ENCODE data around the gene OR10H1. TPM values are rescaled to one million over a fixed set of nuclear protein-coding genes. Genes with fewer than 3 reads are reported as not detected.
"Not testable (repeated sequence)": the region's sequence is repeated elsewhere in the genome, so short reads cannot be mapped to it uniquely, and the experiment has no call there.

OR10H1 gene
- not detected for polyA plus RNA-seq (2013, experiment 1 of 2; ENCODE audit: insufficient read length)
- not detected for polyA plus RNA-seq (2013, experiment 2 of 2; ENCODE audit: insufficient read length)

- no peak for DNase-seq
Measured at GRCh38 chr19:15815306-15815705, at the start of gene OR10H1. TSS of gene OR10H1 (minus strand) at chr19:15815664. CDS start at chr19:15808037, 7,627 bp downstream.

DNA sequence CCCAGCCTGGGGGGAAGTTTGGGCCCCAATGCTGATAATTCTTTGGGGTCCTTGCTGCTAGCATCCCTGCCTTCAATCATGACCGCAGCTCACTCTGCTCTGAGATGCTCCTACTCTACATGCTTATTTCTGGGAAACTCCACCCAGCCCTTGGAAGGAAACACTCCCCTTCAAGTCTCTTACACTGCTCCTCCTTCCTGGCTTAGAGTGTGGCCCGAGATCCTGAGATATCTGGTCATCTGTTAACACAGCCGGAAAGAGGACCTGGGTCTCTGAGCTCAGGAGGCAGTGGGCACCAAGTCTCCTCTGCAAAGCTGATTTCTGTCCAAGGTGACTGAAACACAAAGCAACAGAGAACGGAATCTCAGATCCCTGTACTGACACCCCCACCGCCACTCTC is 49.4 kb upstream of the OR10H1 start:
- DNase-seq: no peak

- no peak for DNase-seq
Measured at GRCh38 chr19:15863272-15863671, 47.8 kb upstream of the OR10H1 start.

GRCh38 chr19:15862444-15862843 is 47.0 kb upstream of the OR10H1 start:
- no peak for DNase-seq

GRCh38 chr19:15860522-15860921 is 45.1 kb upstream of the OR10H1 start:
- DNase-seq: no peak

DNA sequence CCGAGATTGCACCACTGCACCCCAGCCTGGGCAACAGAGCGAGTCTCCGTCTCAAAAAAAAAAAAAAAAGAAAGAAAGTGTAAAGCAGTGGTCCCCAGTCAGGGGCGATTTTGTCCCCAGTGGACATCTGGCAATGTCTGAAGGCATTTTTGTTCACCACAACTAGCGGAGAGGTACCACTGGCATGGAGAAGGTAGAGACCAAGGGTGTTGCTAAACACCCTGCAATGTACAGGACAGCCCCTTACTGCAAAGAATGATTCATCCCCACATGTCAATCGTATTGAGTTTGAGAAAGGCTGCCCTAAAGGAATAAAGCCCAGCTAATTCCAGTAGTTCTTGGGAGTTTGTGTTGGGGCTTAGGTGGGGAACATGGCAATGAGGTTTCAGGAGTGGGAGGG is 43.7 kb upstream of the OR10H1 start:
- DNase-seq: no peak

DNA sequence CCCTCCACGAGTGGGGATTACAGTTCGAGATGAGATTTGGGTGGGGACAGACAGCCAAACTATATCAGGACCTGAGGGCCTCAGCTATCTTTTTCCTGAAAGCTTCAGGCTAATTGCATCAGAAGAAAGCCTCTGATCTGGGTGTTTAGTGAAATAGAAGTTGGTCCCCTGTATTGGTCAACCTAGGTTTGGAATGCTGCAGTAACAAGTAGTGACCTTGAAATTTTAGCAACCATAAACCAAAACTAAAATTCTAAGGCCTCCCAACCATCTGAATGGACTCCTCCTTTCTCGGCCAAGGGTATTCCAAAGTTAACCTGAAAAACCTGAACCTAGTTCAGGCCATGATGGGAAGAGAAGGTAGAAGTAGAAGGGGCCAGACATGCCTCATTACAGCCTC is 34.9 kb upstream of the OR10H1 start:
- no peak for DNase-seq

DNA sequence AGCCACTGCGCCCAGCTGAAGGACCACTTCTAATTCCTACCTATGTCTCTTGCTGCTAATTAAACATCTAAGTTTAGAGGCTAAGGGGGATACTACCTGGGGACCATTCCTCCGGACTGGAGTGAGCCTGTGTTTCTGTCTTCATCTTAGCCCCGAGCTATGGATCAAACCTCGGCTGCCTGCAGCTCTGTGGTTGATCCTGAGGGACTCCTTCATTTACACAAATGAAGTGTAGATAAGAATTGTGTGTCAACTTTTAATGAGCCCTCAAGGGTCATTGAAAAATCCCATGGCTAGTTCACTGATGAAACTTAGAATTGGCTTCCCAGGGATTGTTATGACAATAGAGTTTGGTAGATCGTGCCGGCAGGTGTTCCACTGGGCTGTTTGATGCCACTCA is 31.5 kb upstream of the OR10H1 start:
- no peak for DNase-seq

GRCh38 chr19:15843894-15844222 is 28.4 kb upstream of the OR10H1 start:
- not testable (repeated sequence) for DNase-seq

DNA sequence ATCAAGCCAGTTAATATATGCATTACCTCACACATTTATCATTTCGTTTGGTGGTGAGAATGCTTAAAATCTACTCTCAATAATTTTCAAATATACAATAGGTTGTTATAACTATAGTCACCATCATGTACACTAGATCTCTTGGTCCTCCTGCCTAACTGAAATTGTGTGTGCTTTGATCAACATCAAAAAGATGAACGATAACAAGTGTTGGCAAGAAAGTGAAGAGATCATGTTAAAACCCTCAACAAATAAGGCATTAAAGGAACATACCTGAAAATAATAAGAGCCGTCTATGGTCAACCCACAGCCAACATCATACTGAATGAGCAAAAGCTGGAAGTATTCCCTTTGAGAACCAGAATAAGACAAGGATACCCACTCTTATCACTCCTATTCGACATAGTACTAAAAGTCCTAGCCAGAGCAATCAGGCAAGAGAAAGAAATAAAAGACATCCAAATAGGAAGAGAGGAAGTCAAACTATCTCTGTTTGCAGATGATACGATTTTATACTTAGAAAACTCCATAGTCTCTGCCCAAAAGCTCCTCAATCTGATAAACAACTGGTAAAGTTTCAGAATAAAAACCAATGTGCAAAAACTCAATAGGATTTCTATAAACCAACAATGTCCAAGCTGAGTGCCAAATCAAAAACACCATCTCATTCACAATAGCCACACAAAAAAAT is 27.9 kb upstream of the OR10H1 start:
- DNase-seq: no peak

GRCh38 chr19:15841875-15842569 is 26.6 kb upstream of the OR10H1 start:
- DNase-seq: no peak

DNA sequence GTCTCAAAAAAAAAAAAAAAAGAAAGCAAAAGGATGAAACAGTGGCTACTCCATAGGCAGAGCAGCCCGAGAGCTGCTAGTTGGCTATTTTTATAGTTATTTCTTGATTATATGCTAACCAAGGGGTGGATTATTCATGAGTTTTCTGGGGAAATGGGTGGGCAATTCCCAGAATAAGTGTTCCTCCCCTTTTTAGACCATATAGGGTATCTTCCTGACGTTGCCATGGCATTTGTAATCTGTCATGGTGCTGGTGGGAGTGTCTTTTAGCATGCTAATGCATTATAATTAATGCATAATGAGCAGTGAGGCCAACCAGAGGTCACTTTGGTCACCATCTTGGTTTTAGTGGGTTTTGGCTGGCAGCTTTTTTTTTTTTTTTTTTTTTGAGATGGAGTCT is 25.4 kb upstream of the OR10H1 start:
- DNase-seq: no peak

DNA sequence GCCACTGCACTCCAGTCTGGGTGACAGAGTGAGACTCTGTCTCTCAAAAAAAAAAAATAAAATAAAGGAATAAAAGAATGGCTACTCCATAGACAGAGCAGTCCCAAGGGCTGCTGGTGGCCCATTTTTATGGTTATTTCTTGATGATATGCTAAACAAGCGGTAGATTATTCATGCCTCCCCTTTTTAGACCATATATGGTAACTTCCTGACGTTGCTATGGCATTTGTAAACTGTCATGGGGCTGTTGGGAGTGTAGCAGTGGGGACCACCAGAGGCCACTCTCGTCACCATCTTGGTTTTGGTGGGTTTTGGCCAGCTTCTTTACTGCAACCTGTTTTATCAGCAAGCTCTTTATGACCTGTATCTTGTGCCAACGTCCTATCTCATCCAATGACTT is 24.4 kb upstream of the OR10H1 start:
- DNase-seq: not testable (repeated sequence)

DNA sequence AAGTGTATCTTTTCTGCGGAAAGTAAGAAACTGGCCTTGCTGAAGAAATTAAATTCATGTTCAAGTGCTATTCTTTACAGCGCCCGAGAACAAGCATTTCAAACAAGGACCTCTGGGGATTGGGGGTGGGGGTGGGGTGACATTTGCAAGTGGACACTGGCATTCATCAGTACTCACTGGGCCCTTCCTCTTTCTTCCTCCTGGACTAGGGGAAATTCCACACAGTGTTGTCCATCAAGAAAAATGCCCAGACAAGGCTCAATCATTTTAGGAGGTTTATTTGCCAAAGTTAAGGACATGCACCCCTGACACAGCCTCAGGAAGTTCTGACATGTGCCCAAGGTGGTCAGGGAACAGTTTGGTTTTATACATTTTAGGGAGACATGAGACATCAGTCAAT is 22.9 kb upstream of the OR10H1 start:
- no peak for DNase-seq

DNA sequence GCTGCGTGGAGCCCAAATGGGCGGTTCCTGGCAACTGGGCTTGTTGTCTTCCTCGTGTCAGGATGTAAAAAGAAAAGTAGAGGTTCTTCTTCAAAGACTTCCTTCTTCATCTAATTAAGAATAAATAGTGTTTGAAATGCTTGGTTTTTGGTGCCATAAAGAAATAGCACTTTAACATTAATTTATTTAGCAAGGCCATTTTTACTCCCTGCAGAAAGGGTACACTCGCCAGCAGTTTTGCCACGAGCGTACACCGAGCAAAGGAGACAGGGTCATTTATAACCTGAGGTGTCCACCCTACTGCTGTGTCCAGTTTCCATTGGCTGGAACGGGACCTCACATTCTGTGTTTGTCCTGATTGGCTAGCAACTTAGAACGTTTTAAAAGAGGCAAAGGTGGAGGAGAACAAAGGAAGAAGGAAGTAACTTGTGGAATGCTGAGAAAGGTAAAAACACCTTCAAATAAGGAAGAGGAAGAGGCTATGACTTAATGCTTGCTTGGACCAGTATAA is 21.8 kb upstream of the OR10H1 start:
- DNase-seq: no peak

GRCh38 chr19:15836330-15837220 is 21.1 kb upstream of the OR10H1 start:
- DNase-seq: peak; percentile 94

DNA sequence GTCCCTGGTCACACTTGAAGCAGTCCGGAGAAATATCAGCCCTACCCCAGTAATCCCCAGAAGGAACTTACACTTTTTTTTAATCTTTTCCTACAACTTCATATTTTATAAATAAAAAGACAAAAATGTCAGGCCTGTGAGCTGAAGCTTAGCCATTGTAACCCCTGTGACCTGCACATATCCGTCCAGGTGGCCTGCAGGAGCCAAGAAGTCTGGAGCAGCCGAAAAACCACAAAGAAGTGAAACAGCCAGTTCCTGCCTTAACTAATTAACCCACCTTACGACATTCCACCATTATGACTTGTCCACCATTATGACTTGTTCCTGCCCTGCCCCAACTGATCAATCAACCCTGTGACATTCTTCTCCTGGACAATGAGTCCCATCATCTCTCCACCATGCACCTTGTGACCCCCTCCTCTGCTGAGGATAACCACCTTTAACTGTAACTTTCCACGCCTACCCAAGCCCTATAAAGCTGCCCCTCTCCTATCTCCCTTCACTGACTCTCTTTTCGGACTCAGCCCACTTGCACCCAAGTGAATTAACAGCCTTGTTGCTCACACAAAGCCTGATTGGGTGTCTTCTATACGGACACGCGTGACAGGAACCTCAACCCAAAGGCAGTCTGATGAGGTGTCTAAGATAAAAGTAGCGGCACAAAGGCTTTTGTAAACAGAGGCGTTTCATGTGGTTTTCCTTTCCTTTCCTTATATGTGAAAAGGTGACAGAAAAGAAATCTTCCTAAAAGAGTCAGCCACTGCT is 20.3 kb upstream of the OR10H1 start:
- DNase-seq: not testable (repeated sequence)

DNA sequence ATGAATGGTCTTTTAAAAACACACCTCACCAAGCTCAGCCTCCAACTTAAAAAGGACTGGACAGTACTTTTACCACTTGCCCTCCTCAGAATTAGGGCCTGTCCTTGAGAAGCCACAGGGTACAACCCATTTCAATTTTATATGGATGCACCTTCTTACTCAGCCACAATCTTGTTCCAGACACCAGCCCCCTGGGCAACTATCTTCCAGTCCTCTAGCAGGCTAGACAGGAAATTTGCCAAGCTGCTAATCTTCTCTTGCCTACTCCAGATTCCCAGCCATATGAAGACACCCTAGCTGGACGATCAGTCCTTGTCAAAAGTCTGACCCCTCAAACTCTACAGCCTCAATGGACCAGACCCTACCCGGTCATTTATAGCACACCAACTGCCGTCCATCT is 18.8 kb upstream of the OR10H1 start:
- not testable (repeated sequence) for DNase-seq

DNA sequence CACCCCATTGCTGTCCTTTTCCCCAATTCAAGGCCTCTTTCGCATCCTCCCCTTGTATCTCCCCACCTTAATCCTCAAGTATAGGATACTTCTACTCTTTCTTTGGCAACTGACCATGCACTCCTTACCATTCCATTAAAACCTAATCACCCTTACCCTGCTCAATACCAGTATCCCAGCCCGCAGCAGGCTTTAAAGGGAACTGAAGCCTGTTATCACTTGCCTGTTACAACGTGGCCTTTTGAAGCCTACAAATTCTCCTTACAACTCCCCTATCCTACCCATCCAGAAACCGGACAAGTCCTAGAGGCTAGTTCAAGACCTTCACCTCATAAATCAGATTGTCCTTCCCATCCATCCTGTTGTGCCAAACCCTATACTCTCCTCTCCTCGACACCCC is 16.2 kb upstream of the OR10H1 start:
- DNase-seq: no peak

GRCh38 chr19:15829786-15830185 is 14.3 kb upstream of the OR10H1 start:
- no peak for DNase-seq

DNA sequence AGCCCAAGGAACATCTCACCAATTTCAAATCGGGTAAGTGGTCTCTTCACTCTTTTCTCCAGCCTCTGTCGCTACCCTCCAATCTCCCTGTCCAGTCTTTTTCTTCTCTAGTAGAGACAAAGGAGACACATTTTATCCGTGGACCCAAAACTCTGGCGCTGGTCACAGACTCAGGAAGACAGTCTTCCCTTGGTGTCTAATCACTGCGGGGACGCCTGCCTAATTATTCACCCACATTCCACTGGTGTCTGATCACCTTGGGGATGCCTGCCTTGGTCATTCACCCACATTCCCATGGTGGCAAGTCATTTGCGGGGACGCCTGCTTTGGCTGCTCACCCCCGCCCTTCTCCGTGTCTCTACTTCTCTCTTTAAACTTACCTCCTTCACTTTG is 13.8 kb upstream of the OR10H1 start:
- DNase-seq: no peak

DNA sequence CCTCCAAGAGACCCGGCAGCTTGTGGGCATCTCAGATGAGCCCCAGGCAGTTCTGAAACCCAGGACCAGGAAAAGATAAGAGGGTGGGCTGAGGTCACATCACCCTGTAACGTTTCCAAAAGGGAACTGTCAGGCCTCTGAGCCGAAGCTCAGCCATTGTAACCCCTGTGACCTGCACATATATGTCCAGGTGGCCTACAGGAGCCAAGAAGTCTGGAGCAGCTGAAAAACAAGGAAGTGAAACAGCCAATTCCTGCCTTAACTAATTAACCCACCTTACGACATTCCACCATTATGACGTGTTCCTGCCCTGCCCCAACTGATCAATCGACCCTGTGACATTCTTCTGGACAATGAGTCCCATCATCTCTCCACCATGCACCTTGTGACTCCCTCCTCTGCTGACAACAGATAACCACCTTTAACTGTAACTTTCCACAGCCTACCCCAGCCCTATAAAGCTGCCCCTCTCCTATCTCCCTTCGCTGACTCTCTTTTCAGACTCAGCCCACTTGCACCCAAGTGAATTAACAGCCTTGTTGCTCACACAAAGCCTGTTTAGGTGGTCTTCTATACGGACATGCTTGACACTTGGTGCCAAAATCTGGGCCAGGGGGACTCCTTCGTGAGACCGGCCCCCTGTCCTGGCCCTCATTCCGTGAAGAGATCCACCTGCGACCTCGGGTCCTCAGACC is 13.3 kb upstream of the OR10H1 start:
- DNase-seq: not testable (repeated sequence)
